Endodermal cell (in vitro differentiated cells): ENCODE measurements around the gene MTSS2. TPM values are rescaled to one million over a fixed set of nuclear protein-coding genes. Genes with fewer than 3 reads are reported as not detected.

Experiments
- DNase-seq: peaks from one replicate; pipeline ENCODE4 v3.0.0-alpha.2; 2017
- H3K27ac ChIP-seq: 2 replicates; pipeline ENCODE4 v1.5.1; 2013; ENCODE audit warnings: mild to moderate bottlenecking, low read depth, low read length, moderate library complexity
- H3K27me3 ChIP-seq: 2 replicates; pipeline ENCODE4 v1.6.1; 2013; ENCODE audit warnings: mild to moderate bottlenecking, low read length, moderate library complexity; ENCODE audit not compliant: insufficient read depth, control insufficient read depth, poor library complexity, severe bottlenecking
- H3K36me3 ChIP-seq: 2 replicates; pipeline ENCODE4 v1.7.0; 2013; ENCODE audit warnings: mild to moderate bottlenecking, low read length, moderate library complexity; ENCODE audit not compliant: control insufficient read depth, insufficient read depth
- H3K4me1 ChIP-seq: one replicate; pipeline ENCODE4 v1.7.0; 2013; ENCODE audit warnings: low read length; ENCODE audit not compliant: control insufficient read depth, insufficient read depth
- H3K4me3 ChIP-seq: 2 replicates; pipeline ENCODE4 v1.5.1; 2013; ENCODE audit warnings: mild to moderate bottlenecking, low read length, moderate library complexity
- H3K9ac ChIP-seq: 2 replicates; pipeline ENCODE4 v1.6.1; 2013; ENCODE audit warnings: mild to moderate bottlenecking, low read length, moderate library complexity; ENCODE audit not compliant: poor library complexity, severe bottlenecking; ENCODE audit errors: extremely low read depth
- H3K9me3 ChIP-seq: 2 replicates; pipeline ENCODE4 v1.6.1; 2013; ENCODE audit warnings: mild to moderate bottlenecking, low read length, moderate library complexity; ENCODE audit not compliant: control insufficient read depth
- H3K27ac Mint-ChIP-seq: 2 replicates; pipeline ENCODE4 v1.8.0; 2020; ENCODE audit warnings: mixed read lengths
- H3K27me3 Mint-ChIP-seq: 2 replicates; pipeline ENCODE4 v1.8.0; 2021; ENCODE audit warnings: mild to moderate bottlenecking, mixed read lengths; ENCODE audit not compliant: insufficient read depth
- H3K36me3 Mint-ChIP-seq: 2 replicates; pipeline ENCODE4 v1.8.0; 2020; ENCODE audit warnings: low read depth, mixed read lengths
- H3K4me1 Mint-ChIP-seq: 2 replicates; pipeline ENCODE4 v1.8.0; 2020; ENCODE audit warnings: mixed read lengths
- H3K4me3 Mint-ChIP-seq: 2 replicates; pipeline ENCODE4 v1.8.0; 2020; ENCODE audit warnings: mild to moderate bottlenecking, moderate library complexity, mixed read lengths
- H3K9me3 Mint-ChIP-seq: 2 replicates; pipeline ENCODE4 v1.8.0; 2020; ENCODE audit warnings: mild to moderate bottlenecking, mixed read lengths
- CTCF ChIP-seq: fragments of 200-600 bp; sonication (generic); conservative IDR thresholded peaks from 2 replicates; pipeline ENCODE4 v1.5.0; 2021; ENCODE audit warnings: antibody characterized with exemption, mild to moderate bottlenecking
- WGBS, 2 experiments: methylation state at CpG; one replicate each; pipeline versions ENCODE4 v1.1.5 to v1.1.7; 2013; ENCODE audit warnings: missing lambda C conversion rate in 2 of 2, mixed read lengths in 1 of 2; ENCODE audit not compliant: insufficient coverage in 1 of 2, insufficient read length in 1 of 2; 5-methylcytosine and 5-hydroxymethylcytosine counted together
- total RNA-seq, 2 donors: library from RNA; stranded (reverse); fragmentation: NEBNext Ultra II Directional in 1 of 2; extraction: Animal tissue kit (Norgen Biotek cat#: 25700) in 1 of 2; gene quantifications; 2 replicates in 1 of 2; 3 replicates in 1 of 2; pipeline ENCODE4 v1.2.1, GENCODE V29; 2021

MTSS2 gene
- total RNA-seq, 2 donors from 2014 or later: 23.4 to 24.0 TPM

- Histone ChIP-seq H3K27ac (no peak overlapping the region), H3K27me3 (no peaks in the 10 kb centered on the region), H3K4me1 (no peaks in the 10 kb centered on the region), H3K9ac (no peak overlapping the region), H3K36me3 (peaks cover 66% of the 10 kb centered on the region), H3K9me3 (peaks cover 22% of the 10 kb centered on the region), H3K4me3 (no peak overlapping the region)
- Mint-ChIP-seq H3K4me1 (no peaks in the 10 kb centered on the region), H3K4me3 (no peak overlapping the region), H3K36me3 (peaks cover 74% of the 10 kb centered on the region), H3K27ac (no peak overlapping the region), H3K27me3 (no peaks in the 10 kb centered on the region), H3K9me3 (peaks cover 29% of the 10 kb centered on the region)
- 80 to 100% methylated on average over 1 to 2 of the region's 2 CpGs for WGBS, 2 experiments
- DNase-seq: no peak
- no peak for TF ChIP-seq CTCF
Observed at GRCh38 chr16:70670175-70670574, 15.7 kb downstream of the MTSS2 start.

DNA sequence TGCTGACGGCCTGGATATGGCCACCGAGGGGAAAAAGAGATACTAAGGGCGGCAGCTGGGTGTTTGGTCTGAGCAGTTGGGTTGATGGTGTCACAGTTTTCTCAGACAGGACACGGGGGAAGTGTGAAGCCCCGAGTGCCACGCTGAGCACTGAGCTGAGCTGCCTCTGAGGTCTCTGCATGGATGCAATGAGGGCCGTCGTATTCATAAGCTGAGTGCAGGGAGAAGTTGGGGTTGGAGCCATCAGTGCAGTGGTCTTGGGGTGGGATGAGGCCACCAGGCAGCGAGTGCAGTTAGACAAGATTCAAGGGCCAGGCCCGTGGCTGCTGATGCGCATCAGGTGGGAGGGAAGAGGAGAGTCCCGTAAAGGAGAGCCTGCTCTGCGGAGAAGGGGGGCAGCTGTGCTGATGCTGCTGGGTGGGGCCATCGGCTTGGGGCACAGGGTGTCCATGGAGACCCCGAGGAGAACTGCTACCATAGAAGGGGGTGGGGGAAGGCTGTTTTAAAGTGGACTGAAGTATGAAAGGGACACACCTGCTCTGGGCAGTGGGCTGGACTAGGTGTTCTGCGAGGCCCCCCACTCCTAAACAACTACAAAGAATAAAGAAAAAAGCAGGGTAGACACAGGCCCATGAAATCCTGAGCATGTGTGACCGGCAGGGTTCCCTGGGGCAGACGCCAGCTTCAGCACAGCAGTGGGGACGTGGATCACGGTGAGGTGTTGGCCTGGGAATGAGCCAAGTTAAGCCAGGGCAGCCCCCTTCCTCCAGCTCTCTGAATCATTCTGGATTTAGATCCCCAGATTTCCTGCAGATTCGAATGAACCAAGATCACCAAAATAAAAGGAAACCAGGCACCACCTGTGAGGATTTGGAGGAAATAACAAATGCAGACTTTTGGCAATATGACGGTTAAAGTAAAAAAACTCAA is 19.8 kb downstream of the MTSS2 start:
- H3K36me3 ChIP-seq: peaks cover 45% of the 10 kb centered on the region
- Mint-ChIP-seq H3K36me3 (peaks cover 52% of the 10 kb centered on the region), H3K4me1 (no peaks in the 10 kb centered on the region), H3K27ac (no peak overlapping the region), H3K27me3 (no peaks in the 10 kb centered on the region), H3K4me3 (no peak overlapping the region), H3K9me3 (peaks cover 29% of the 10 kb centered on the region)
- no peaks in the 10 kb centered on the region for H3K4me1 ChIP-seq
- no peak for TF ChIP-seq CTCF
- DNase-seq: no peak
- no peak overlapping the region for H3K27ac ChIP-seq
- H3K27me3 ChIP-seq: no peaks in the 10 kb centered on the region
- no peak overlapping the region for H3K4me3 ChIP-seq
- no peak overlapping the region for H3K9ac ChIP-seq
- 91 to 95% methylated on average over 16 to 21 of the region's 22 CpGs for WGBS, 2 experiments
- H3K9me3 ChIP-seq: peaks cover 22% of the 10 kb centered on the region

DNA sequence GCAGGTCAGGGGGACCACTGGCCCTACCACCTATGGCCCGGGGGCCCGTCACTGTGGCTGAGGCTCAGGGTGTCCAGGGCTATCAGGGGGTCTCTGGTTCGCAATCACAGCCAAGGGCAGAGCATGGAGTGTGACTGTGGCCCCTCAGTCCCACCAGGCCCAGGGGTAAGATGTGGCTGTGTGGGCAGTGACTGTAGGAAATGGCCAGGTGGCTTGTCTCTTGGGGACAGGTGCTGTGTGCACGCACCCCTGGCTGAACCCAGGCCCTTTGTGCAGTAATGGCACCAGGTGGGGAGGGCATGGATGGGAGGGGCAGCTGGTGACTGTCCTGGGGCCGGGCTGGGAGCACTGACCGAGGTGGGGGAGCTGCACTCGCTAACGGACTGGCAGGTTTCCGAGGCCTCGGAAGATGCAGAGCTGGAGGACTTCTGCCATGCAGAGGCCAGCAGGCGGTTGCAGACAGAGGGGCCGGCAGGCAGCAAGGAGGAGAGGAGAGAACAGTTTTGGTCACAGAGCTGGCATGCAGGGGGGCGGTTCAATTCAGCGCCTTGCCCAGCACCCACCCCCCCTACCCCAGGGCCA is 20.6 kb downstream of the MTSS2 start:
- H3K27me3 Mint-ChIP-seq: no peaks in the 10 kb centered on the region
- H3K4me1 Mint-ChIP-seq: no peaks in the 10 kb centered on the region
- peaks cover 19% of the 10 kb centered on the region for H3K9me3 ChIP-seq
- H3K36me3 Mint-ChIP-seq: peaks cover 45% of the 10 kb centered on the region
- no peaks in the 10 kb centered on the region for H3K27me3 ChIP-seq
- H3K27ac Mint-ChIP-seq: no peak overlapping the region
- no peak for TF ChIP-seq CTCF
- no peaks in the 10 kb centered on the region for H3K4me1 ChIP-seq
- no peak overlapping the region for H3K9ac ChIP-seq
- peaks cover 26% of the 10 kb centered on the region for H3K9me3 Mint-ChIP-seq
- no peak overlapping the region for H3K4me3 Mint-ChIP-seq
- no peak overlapping the region for H3K4me3 ChIP-seq
- peaks cover 37% of the 10 kb centered on the region for H3K36me3 ChIP-seq
- 94 to 100% methylated on average over 3 to 12 of the region's 14 CpGs for WGBS, 2 experiments
- H3K27ac ChIP-seq: no peak overlapping the region
- no peak for DNase-seq
